ENCODE data around the gene SLC6A11.

- TF ChIP-seq CTCF (IDR thresholded peaks at IDR 0.05) (no peak), POLR2A (IDR thresholded peaks at IDR 0.05) (peak in 1 of 4 donors; percentile 23)
Observed at GRCh38 chr3:10926811-10927521, 110.9 kb downstream of the SLC6A11 start.

Data from esophagus squamous epithelium (tissue), 4 donors.